Fibroblast of skin of left biceps (primary cell): ENCODE results near the gene PSTK.

ENCODE experiments used
- DNase-seq, 2 experiments: peaks; one replicate each; pipeline ENCODE4 v3.0.0-alpha.2; 2013; ENCODE audit warnings: low read depth in 2 of 2

PSTK gene, protein sequence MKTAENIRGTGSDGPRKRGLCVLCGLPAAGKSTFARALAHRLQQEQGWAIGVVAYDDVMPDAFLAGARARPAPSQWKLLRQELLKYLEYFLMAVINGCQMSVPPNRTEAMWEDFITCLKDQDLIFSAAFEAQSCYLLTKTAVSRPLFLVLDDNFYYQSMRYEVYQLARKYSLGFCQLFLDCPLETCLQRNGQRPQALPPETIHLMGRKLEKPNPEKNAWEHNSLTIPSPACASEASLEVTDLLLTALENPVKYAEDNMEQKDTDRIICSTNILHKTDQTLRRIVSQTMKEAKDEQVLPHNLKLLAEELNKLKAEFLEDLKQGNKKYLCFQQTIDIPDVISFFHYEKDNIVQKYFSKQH

DNA sequence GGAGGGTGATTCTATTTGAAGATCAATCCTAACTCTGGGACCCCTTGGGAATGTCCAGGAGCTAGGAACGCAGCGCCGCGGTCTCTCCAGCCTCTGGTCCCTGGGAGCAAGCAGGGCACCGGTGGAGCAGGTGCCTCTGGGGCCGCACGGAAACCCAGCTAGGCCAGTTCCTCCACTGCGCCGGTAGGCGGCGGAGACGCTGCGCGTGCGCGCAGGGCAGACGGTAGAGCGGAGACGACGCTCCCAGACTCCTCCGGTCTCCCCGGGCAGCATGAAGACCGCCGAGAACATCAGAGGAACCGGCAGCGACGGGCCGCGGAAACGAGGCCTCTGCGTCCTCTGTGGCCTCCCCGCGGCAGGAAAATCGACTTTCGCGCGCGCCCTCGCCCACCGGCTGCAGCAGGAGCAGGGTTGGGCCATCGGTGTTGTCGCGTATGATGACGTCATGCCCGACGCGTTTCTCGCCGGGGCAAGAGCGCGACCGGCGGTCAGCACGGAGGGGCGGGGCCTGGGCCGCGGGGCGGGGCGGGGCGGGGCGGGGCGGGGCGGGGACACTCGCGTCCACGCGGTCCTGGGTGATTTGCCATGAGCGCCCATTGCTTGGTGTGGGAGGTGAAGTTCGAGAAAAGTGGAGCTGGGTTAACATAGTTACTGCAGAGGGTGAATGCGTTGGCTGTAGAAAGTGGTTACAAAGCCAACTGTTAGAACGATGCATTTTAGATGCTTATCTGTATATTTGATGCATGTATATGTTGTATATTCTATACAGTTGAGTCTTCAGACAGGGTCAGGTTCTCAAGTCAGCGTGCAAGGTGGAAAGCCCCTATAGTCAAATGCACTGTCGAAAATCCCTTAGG, at the start of gene PSTK:
Gene PSTK (plus strand): TSS at position 193 of the 857 bp plus-strand sequence. CDS start 79 bp downstream, at position 272.
- DNase-seq: peak; percentile 76 to 81

DNA sequence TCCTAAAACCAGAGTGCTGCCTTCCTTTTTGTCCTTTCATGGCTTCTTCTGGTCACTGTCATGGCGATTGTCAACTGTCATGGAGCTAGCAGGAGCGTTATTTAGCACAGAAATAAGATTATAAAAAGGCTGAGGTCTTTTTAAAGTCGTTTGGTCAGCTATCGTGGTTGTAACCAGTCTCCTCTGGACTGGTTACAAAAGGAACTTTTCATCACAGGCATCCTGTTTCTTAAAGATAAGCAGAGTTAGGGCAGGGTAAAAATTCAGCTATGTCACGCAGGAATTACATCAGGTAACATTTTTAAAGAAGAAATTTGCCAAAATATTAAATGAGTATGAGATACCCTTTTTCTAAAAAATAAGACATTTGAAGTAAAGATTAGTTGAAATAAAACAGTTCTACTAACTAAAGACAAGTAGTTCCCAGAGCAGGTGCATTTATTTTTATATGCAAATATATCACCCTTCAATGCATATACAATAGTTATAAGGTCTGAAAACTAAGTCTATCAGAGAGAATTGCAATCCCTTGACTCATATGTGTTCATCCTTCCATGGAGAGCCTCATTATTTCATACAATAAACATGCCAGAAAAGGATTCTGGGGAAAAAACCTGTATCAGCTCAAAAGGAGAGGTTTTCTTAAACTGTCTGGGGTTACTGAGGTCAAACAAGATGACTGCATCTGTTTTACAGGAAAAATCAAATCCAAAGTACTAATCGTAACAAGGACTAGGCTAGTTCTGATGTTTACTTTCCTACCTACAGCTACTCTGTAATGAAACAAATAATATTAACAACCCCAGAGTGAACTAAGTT, 48.9 kb upstream of the PSTK start:
- DNase-seq: no peak

DNA sequence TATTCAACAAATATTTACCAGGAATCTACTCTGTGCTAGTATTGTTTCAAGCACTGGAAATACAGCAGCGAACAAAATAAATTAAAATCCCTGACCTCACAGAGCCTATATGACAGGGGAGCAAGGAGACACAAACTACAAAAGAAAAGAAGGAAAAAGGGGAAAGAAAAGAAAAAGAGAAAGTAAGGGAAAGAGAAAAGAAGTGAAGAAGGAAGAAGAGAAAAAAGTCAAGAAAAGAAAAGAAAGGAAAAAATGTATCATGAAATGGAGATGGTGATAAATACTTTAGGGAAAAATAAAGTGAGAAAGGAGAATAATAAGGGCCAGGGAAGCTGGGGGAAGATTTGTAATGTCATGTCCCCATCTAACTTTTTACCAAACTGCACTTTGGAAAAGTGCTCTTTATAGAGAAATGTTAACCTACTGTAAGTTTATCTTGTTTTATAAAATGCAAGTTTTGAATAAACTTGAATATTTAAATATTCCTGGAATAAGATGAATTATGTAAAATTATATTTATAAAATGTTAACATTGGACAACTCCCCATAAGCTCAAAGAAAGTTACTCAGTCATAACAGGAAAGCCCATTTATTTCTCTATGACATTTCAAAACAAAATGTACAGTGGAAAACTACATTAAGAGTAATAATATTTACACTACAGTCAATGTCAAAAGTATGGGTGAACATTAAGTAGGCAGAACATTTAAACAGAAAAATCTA, 40.9 kb upstream of the PSTK start:
- DNase-seq: no peak

DNA sequence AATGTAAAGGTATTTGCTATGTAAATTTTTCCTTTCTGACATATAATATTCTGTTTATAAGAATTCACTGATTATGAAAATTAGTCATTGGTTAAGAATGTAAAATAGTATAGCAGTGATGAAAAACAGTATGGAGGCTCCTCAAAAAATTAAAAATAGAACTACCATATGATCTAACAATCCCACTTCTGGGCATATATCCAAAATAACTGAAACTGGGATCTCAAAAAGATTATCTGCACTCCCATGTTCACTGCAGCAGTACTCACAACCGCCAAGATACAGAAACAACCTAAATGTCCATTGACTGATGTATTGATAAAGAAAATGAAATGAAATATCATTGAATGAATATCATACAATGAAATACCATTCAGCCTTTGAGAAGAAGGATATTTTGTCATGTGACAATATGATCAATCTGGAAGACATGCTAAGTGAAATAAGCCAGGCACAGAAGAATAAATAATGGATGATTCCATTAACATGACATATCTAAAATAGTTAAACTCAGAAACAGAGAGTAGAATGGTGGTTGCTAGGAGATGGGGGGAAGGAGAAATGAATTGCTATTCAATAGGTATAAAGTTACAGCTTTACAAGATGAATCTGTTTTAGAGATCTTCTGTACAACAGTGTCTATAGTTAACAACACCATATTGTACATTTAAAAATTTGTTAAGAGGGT, 40.2 kb upstream of the PSTK start:
- DNase-seq: peak; percentile 52 to 55

DNA sequence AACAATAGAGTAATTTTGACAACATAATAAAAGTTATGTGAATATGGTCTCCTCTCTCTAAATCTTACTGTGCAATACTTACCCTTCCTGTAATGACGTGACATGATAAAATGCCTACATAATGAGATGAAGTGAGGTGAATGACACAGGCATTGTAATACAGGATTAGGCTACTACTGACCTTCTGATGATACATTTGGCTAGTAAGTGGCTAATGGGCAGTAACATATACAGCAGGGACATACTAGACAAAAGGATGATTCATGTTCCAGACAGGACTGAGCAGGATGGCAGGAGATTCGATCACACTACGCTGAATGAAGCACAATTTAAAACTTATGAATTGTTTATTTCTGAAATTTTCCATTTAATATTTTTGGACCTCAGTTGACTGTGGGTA, 30.9 kb upstream of the PSTK start:
- no peak for DNase-seq

DNA sequence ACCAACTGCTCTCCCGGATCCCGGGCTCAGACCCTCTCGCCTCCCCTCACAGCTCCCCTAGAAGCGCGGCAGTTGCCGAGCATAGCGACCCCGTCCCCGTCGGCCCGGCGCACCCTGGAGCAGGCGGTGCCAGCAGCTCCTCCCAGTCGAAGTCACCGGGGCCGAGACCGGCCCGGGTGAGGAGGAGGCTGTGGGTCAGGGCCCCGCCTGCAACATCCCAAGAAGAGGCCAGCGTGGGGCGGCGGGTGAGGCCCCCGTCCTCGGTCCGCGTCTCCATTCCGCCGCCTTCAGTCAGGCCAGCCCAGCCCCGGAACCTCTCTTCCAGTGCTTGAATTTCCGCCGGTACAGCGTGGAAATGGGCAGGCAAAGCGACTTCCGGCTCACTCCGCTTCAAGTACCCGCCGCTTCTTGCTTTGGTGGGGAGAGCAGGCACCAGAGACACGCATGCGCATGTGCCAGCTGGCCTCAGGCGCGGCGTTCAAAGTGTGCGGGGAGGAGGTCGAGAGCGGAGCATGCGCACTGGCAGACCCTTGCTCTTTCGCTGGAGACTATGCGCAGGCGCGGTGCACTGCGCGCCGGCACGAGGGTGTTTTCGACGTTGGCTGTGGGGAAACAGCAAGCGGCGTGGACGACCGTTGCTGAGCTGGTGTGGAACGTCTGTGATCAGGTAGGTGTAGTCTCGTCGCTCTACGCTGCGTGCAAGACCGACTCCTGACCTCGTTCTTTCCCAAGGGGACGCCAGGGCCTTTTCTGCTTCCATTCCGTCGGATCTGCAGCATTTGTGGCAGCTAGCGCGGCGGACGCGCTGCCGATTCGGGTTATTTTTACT, 26.1 kb upstream of the PSTK start, which contains the start of gene C10orf88:
Gene C10orf88 (minus strand): TSS at position 326 of the 829 bp plus-strand sequence. CDS start 49 bp downstream, at position 277.
- DNase-seq: peak; percentile 97

DNA sequence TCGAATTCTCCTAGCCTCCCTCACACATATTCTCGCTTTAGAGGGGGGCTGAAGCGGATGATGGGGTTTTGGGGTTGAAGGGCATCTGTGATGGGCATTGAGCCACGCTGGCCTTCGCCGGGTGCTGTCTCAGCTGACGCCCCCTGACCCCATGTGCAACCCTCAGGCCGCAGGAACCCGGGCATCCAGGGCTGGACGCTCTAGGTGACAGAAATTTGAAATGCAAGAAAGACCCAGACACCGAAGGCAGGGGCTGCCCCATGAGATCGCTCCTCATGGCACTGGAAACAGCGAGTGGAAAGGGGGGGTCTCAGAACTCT, 25.5 kb upstream of the PSTK start:
- DNase-seq: no peak

DNA sequence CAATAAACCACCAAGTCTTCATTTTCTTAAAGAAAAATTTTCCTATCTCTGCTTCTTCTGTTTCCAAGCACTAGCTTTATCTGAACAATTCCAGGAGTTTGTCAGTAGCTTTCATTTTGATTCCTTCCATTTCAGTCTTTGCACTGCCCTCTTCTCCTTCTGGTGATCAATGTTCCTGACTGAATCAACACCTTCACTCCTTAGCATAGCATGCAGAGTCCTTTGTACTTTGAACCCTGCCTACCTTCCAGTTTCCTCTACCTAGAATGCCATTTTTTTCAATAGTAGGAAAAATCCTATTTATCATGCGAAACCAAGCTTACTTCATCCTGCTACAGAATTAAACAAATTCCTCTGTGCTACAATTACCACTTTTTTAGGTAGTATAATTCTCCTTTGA, 24.3 kb upstream of the PSTK start:
- DNase-seq: no peak

DNA sequence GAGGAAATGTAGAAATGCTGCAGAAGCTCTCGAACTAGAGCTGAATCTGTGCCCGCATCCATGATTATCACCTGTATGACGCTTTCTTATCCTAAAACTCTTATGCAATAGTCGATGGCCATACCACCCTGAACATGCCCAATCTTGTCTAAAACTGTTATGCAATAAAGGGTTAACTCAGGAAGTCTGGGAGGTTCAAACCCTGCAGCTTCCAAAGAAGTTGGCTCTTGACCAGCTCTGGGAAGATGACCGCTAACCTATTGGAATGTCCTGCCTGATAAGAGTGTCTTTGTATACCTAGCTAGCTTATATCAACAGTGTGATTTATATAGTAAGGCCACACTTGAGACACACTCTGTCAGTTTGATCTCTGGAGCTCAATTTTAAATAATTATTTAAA, 22.7 kb upstream of the PSTK start:
- DNase-seq: no peak

DNA sequence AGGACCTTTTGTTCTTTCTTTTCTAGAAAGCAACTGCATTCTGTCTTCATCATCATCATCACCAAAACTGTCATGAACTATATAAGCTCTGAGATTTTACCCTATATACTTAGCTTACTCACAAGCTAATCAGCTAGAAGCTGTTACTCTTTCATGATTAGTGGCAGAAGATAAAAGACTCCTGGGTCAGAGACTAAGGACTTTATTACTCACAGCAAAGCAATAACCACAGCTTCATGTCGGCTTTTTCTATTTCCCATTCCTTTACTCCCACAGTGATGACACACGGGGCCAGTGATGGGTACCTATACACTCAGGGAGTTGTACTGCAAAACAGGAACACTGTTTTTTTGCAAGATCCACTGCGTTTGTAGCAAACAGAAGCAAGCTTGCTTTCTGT, 17.8 kb upstream of the PSTK start:
- DNase-seq: no peak

DNA sequence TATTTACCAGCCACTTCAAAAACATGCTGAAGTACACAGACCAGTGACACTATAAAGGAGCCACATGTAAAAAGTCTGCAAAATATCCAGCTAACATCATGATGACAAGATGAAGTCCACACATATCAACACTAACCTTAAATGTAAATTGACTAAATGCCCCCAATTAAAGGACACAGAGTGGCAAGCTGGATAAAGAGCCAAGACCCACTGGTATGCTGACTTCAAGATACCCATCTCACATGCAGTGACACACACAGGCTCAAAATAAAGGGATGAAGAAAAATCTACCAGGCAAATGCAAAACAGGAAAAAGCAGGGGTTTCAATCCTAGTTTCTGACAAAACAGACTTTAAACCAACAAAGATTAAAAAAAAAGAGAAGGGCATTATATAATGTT, 13.3 kb upstream of the PSTK start:
- DNase-seq: no peak

DNA sequence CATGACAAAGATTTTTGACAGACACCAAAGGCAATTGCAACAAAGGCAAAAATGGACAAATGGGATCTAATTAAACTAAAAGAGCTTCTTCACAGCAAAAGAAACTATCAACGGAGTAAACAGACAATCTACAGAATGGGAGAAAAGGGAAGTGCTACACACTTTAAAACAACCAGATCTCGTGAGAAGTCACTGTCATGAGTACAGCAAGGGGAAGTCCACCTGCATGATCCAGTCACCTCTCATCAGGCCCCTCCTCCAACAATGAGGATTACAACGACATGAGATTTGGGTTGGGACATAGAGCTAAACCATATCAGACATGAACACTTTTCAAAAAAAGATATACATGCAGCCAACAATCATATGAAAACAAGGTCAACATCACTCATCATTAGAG, 11.5 kb upstream of the PSTK start:
- DNase-seq: no peak

DNA sequence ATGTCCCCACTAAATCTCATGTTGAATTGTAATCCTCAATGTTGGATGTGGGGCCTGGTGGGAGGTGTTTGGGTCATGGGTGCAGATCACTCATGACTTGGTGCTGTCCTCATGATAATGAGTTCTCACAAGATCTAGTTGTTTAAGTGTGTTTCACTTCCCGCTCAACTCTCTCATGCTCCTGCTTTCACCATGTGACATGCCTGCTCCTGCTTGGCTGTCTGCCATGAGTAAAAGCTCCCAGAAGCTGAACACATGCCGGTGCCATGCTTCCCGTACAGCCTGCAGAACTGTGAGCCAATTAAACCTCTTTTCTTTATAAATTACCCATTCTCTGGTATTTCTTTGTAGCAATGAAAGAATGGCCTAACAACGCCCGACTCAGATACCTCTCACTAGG, 6.2 kb upstream of the PSTK start:
- no peak for DNase-seq

DNA sequence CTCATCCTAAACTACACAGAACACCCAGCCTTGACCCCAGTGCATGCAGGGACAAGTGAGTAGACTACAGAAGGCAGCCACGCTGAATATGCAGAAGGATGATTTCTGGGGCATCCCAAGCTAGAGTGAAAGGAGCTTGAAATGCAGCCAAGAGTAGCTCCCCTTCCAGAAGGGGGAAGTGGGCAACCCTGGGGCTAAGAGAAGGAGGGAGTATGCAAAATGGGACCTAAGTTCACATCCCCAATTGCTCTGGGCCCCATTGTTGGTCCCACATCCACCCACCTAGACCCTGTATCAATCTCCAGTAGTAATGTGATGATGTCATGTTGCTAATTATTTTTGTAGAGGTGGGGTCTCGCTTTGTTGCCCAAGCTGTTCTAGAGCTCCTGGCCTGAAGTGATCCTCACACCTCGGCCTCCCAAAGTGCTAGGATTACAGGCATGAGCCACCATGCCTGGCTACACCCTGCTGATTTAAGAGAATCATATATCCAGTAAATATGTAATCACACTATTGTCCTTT, 5.6 kb upstream of the PSTK start:
- DNase-seq: no peak

DNA sequence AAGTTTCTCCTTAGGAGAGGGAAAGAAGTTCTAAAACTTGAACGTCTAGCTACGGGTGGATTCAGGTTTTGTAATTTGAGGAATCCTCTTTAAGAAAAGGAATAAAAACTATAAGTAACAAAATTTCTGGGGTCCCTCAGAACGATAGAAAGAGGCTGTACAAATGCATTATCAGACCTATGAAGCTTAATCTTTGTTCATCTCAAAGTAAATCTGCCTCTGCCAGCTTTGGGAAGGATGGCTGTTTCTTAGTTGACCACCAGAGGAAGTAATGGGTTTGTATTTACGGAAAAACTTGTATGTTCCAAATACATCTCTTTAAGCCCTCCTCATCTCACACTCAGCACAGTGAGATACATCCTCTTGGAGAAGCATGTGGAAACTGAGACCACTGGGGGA, 864 bp downstream of the PSTK start:
- DNase-seq: peak; percentile 4 to 6

DNA sequence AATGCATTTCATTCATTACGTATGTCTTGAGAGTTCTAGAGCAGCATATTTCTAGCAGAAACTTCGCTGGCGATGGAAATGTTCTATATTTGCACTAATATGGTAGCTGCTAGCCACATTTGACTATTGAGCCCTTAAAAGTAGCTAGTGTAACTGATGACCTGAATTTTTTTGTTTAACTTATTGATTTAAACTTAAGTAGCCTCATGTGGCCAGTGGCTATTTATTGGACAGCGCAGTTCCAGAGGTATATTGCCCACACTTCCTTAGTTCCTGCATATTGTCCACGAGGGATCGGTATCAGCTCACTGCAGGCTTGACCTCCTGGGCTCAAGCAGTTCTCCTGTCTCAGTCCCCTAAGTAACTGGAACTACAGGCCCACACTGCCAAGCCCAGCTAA, 3.7 kb downstream of the PSTK start:
- DNase-seq: no peak

DNA sequence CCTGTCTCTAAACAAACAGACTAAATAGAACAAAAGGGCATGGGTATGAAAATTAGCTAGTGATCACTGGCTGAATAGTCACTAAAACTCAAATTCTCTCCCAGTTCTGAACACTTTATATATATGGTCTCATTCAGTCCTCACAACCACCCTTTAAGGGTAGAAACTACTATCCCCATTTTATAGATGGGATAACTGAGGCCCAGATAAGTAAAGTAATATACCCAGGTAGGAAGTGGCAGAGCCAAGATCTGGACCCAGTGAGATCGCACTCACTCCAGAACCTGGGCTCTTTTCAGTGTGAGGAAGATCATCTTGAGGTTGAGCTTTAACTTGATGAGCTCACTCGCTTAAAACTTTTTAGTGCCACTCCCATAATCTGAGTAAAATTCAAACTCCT, 4.5 kb downstream of the PSTK start:
- no peak for DNase-seq

DNA sequence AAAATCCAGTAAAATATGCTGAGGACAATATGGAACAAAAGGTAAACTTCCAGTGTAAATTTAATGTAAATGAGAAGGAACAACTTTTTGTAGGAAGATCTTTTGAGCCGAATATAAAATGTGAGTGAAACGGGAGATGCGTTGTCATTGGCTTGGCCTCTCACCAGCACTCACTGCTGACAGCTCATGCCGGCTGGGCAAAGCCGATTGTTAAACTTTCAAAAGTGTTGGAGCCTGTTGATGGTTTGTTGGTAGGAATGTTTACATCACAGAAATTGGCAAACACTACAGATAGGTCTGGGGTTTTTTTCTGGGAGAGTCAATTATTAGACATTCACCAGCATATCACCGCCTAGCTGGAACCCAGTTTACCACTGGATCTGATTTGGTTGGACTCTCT, 6.1 kb downstream of the PSTK start:
- DNase-seq: no peak

DNA sequence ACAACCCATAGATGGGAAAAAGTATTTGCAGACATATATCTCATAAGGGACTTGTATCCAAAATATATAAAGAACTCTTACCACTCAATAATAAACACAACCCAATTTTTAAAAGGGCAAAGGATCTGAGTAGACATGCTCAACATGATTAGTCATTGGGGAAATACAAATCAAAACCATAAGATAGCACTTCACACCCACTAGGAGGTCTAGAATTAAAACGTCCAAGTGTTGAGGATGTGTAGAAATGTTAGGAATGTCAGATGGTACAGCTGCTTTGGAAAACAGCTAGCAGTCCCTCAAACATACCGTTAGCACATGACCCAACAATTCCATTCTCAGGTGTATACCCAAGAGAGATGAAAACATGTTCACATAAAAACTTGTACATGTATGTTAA, 8.3 kb downstream of the PSTK start:
- no peak for DNase-seq

DNA sequence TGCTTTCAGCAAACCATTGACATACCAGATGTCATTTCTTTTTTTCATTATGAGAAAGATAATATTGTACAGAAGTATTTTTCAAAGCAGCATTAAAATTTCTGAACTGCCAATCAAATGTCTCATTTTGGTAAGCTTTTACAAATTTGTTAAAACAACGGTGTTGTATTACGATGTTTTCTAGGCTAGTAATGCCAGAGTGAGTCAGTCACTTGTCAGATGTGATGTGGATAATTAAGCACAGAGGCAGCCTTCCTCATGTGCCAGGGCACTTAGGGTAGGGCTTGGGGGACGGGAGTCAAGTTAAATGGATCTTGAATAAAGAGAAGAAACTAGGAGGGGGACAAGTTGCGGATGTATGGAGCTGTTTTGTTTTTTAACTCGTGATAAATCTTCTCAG, 10.1 kb downstream of the PSTK start:
- DNase-seq: no peak
